OCI-LY1 (cell line): Measurements from ENCODE around the gene BEST3.

Source experiments
- H2AFZ ChIP-seq: fragments of 200-600 bp; sonication (generic), shearing (Covaris generic); 2 replicates; pipeline ENCODE4 v1.6.0; 2014; ENCODE audit warnings: antibody characterized with exemption, mild to moderate bottlenecking, low read length
- H3F3A ChIP-seq: fragments of 200-600 bp; sonication (generic), shearing (Covaris generic); 2 replicates; pipeline ENCODE4 v1.6.0; 2014; ENCODE audit warnings: mild to moderate bottlenecking, antibody characterized with exemption, low read length, moderate library complexity; ENCODE audit not compliant: insufficient read depth
- H3K27ac ChIP-seq: fragments of 200-600 bp; sonication (generic); 2 replicates; pipeline ENCODE4 v1.5.1; 2014; ENCODE audit warnings: low read length, mixed run types, mild to moderate bottlenecking, low read depth; ENCODE audit not compliant: poor library complexity, severe bottlenecking
- H3K27me3 ChIP-seq: fragments of 200-600 bp; sonication (generic); 2 replicates; pipeline ENCODE4 v1.6.0; 2014; ENCODE audit warnings: antibody characterized with exemption, mild to moderate bottlenecking, low read length, moderate library complexity; ENCODE audit not compliant: insufficient read depth
- H3K36me3 ChIP-seq: fragments of 200-600 bp; sonication (generic); 2 replicates; pipeline ENCODE4 v1.6.1; 2014; ENCODE audit warnings: mild to moderate bottlenecking, antibody characterized with exemption, low read length, moderate library complexity, mixed read lengths; ENCODE audit not compliant: insufficient read depth
- H3K4me1 ChIP-seq: fragments of 200-600 bp; sonication (generic); 2 replicates; pipeline ENCODE4 v1.5.1; 2014; ENCODE audit warnings: mild to moderate bottlenecking, low read length, moderate library complexity; ENCODE audit not compliant: insufficient read depth, severe bottlenecking
- H3K4me2 ChIP-seq: fragments of 200-600 bp; sonication (generic), shearing (Covaris generic); 2 replicates; pipeline ENCODE4 v1.6.1; 2014; ENCODE audit warnings: low read length
- H3K4me3 ChIP-seq: fragments of 200-600 bp; sonication (generic); 2 replicates; pipeline ENCODE4 v1.5.1; 2014; ENCODE audit warnings: low read length, low read depth, mild to moderate bottlenecking, mixed read lengths; ENCODE audit not compliant: poor library complexity, severe bottlenecking
- H3K79me2 ChIP-seq: fragments of 200-600 bp; shearing (Covaris generic); 2 replicates; pipeline ENCODE4 v1.6.1; 2016; ENCODE audit warnings: mixed run types, low read length, mixed read lengths; ENCODE audit not compliant: insufficient read depth
- H3K9ac ChIP-seq: fragments of 200-600 bp; sonication (generic), shearing (Covaris generic); 2 replicates; pipeline ENCODE4 v1.6.1; 2014; ENCODE audit warnings: mild to moderate bottlenecking, low read length, mixed read lengths
- H3K9me2 ChIP-seq: fragments of 200-600 bp; sonication (generic), shearing (Covaris generic); 2 replicates; pipeline ENCODE4 v1.6.1; 2014; ENCODE audit warnings: low read depth, mild to moderate bottlenecking, low read length, mixed read lengths
- H3K9me3 ChIP-seq: fragments of 200-600 bp; shearing (Covaris generic); 2 replicates; pipeline ENCODE4 v1.6.1; 2014; ENCODE audit warnings: low read length, mixed read lengths
- H4K20me1 ChIP-seq: fragments of 200-600 bp; sonication (generic), shearing (Covaris generic); 2 replicates; pipeline ENCODE4 v1.6.0; 2016; ENCODE audit warnings: mild to moderate bottlenecking, low read length; ENCODE audit not compliant: insufficient read depth
- EZH2 ChIP-seq: fragments of 200-600 bp; sonication (generic), shearing (Covaris generic); IDR thresholded peaks from 2 replicates; pipeline ENCODE4 v1.8.0; 2017; ENCODE audit warnings: borderline replicate concordance, mixed run types, mild to moderate bottlenecking, antibody characterized with exemption, low read length, moderate library complexity, mixed read lengths
- TF ChIP-seq, protein P1 (sequence below): fragments of 200-600 bp; sonication (generic), shearing (Covaris generic); IDR thresholded peaks from 2 replicates; pipeline ENCODE4 v1.5.1; 2017; ENCODE audit warnings: mild to moderate bottlenecking, antibody characterized with exemption, low read length, moderate library complexity, mixed read lengths

Gene BEST3

GRCh38 chr12:69647178-69647577 is 51.9 kb downstream of the BEST3 start:
- Histone ChIP-seq H3K9me3 (no peaks in the 10 kb centered on the region), H3K4me1 (peaks cover 4% of the 10 kb centered on the region), H3K27me3 (no peaks in the 10 kb centered on the region), H2AFZ (no peak overlapping the region), H3K79me2 (no peaks in the 10 kb centered on the region), H3K4me2 (no peak overlapping the region), H3K9ac (no peak overlapping the region), H3F3A (no peaks in the 10 kb centered on the region), H3K4me3 (no peak overlapping the region), H3K36me3 (no peaks in the 10 kb centered on the region), H3K9me2 (no peaks in the 10 kb centered on the region), H4K20me1 (no peaks in the 10 kb centered on the region), H3K27ac (no peak overlapping the region)
- TF ChIP-seq, protein P1, sequence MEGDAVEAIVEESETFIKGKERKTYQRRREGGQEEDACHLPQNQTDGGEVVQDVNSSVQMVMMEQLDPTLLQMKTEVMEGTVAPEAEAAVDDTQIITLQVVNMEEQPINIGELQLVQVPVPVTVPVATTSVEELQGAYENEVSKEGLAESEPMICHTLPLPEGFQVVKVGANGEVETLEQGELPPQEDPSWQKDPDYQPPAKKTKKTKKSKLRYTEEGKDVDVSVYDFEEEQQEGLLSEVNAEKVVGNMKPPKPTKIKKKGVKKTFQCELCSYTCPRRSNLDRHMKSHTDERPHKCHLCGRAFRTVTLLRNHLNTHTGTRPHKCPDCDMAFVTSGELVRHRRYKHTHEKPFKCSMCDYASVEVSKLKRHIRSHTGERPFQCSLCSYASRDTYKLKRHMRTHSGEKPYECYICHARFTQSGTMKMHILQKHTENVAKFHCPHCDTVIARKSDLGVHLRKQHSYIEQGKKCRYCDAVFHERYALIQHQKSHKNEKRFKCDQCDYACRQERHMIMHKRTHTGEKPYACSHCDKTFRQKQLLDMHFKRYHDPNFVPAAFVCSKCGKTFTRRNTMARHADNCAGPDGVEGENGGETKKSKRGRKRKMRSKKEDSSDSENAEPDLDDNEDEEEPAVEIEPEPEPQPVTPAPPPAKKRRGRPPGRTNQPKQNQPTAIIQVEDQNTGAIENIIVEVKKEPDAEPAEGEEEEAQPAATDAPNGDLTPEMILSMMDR: no peak
- no peak for TF ChIP-seq EZH2

DNA sequence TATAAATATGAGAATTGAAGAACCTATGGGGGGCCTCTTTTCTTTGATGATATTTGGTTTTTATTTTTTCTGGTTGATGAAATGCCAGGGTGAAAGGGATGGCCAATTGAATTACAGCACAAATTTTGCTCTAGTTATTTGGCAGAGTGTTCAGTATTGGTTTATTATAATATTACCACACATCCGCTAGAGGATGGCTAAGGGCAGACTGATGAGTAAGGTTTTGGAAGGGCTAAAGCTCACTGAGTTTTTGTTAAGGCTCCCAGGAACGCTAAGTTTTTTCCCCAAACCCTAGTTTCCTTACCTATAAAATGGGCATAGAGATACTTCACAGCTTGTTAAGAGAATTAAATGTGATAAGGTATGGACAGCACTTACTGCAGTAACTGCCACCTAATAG is 54.1 kb downstream of the BEST3 start:
- no peak overlapping the region for H2AFZ ChIP-seq
- H4K20me1 ChIP-seq: no peaks in the 10 kb centered on the region

GRCh38 chr12:69644511-69644910 is 54.6 kb downstream of the BEST3 start:
- Histone ChIP-seq H3K27me3 (no peaks in the 10 kb centered on the region), H2AFZ (no peak overlapping the region), H3K4me2 (no peak overlapping the region), H3K9me3 (no peaks in the 10 kb centered on the region), H3F3A (no peaks in the 10 kb centered on the region), H3K9ac (no peak overlapping the region), H3K79me2 (no peaks in the 10 kb centered on the region), H3K36me3 (no peaks in the 10 kb centered on the region), H3K27ac (no peak overlapping the region), H4K20me1 (no peaks in the 10 kb centered on the region), H3K4me1 (peaks cover 4% of the 10 kb centered on the region), H3K9me2 (no peaks in the 10 kb centered on the region), H3K4me3 (no peak overlapping the region)
- TF ChIP-seq, protein P1: no peak
- TF ChIP-seq EZH2: no peak

More for the DNA sequence above, 54.1 kb downstream of the BEST3 start:
- no peaks in the 10 kb centered on the region for H3K9me2 ChIP-seq
- H3K4me3 ChIP-seq: no peak overlapping the region
- H3K4me1 ChIP-seq: peaks cover 4% of the 10 kb centered on the region
- TF ChIP-seq, protein P1: no peak
- TF ChIP-seq EZH2: no peak
- no peaks in the 10 kb centered on the region for H3K79me2 ChIP-seq
- H3K4me2 ChIP-seq: no peak overlapping the region
- H3K27ac ChIP-seq: no peak overlapping the region
- H3F3A ChIP-seq: no peaks in the 10 kb centered on the region
- no peaks in the 10 kb centered on the region for H3K9me3 ChIP-seq
- H3K36me3 ChIP-seq: no peaks in the 10 kb centered on the region
- H3K9ac ChIP-seq: no peak overlapping the region
- H3K27me3 ChIP-seq: no peaks in the 10 kb centered on the region
